Caco-2 (cell line): ENCODE results near the gene PNPLA8. TPM values are rescaled to one million over a fixed set of nuclear protein-coding genes. Genes with fewer than 3 reads are reported as not detected.
"Not testable (repeated sequence)": the region's sequence is repeated elsewhere in the genome, so short reads cannot be mapped to it uniquely, and the experiment has no call there.

ENCODE experiments used
- BruUV-seq: library from RNA; stranded (reverse); fragments of 400-500 nt; replicated peaks from 2 replicates; lab custom pipeline; 2021; lab: Mats Ljungman, UMichigan
- CTCF ChIA-PET: fragments of 300-600 bp; sonication (Branson Sonifier 250); formaldehyde crosslinking; loops from one replicate; lab custom pipeline; 2022; ENCODE audit warnings: antibody characterized with exemption; lab: Charles Lee
- POLR2A ChIA-PET: fragments of 300-600 bp; sonication (Branson Sonifier 250); formaldehyde crosslinking; loops from one replicate; lab custom pipeline; 2022; ENCODE audit warnings: antibody characterized with exemption; lab: Charles Lee
- DNase-seq, 2 experiments: peaks; one replicate each; pipeline versions ENCODE4 v3.0.0 to v3.0.0-alpha.2; 2020 to 2022
- H3K27me3 ChIP-seq: replicated peaks from 2 replicates; pipeline ENCODE4 v1.6.0; 2011; ENCODE audit warnings: low read length; ENCODE audit not compliant: control insufficient read depth, insufficient read depth
- H3K36me3 ChIP-seq: 2 replicates; pipeline ENCODE4 v1.5.1; 2011; ENCODE audit warnings: low read length; ENCODE audit not compliant: control insufficient read depth, insufficient read depth
- H3K4me1 ChIP-seq: fragments of 250-450 bp; sonication (Bioruptor Pico); 2 replicates; pipeline ENCODE4 v1.5.1; 2020; ENCODE audit warnings: mild to moderate bottlenecking
- H3K4me3 ChIP-seq: 2 replicates; pipeline ENCODE4 v1.5.1; 2011; ENCODE audit warnings: low read depth, mild to moderate bottlenecking, control low read depth, low read length
- H3K9me3 ChIP-seq: fragments of 250-450 bp; sonication (Bioruptor Pico); 2 replicates; pipeline ENCODE4 v1.5.1; 2020; ENCODE audit warnings: mild to moderate bottlenecking, moderate library complexity
- H3K27ac Mint-ChIP-seq: one replicate; pipeline ENCODE4 v1.8.0; 2022; ENCODE audit warnings: mixed read lengths; ENCODE audit not compliant: unreplicated experiment
- H3K27me3 Mint-ChIP-seq: one replicate; pipeline ENCODE4 v1.8.0; 2022; ENCODE audit warnings: mixed read lengths; ENCODE audit not compliant: insufficient read depth, unreplicated experiment
- H3K36me3 Mint-ChIP-seq: one replicate; pipeline ENCODE4 v1.8.0; 2022; ENCODE audit warnings: mild to moderate bottlenecking, mixed read lengths; ENCODE audit not compliant: insufficient read depth, unreplicated experiment
- H3K4me1 Mint-ChIP-seq: one replicate; pipeline ENCODE4 v1.8.0; 2022; ENCODE audit warnings: low read depth, mixed read lengths; ENCODE audit not compliant: unreplicated experiment
- H3K4me3 Mint-ChIP-seq: one replicate; pipeline ENCODE4 v1.8.0; 2022; ENCODE audit warnings: mild to moderate bottlenecking, moderate library complexity, mixed read lengths; ENCODE audit not compliant: unreplicated experiment
- H3K9me3 Mint-ChIP-seq: one replicate; pipeline ENCODE4 v1.8.0; 2022; ENCODE audit warnings: mixed read lengths; ENCODE audit not compliant: unreplicated experiment
- intact Hi-C: fragments of 100-400 bp; cut with micrococcal nuclease; formaldehyde crosslinking; loops from one replicate; pipeline ENCODE4 v1.10.0; 2022; ENCODE audit not compliant: unreplicated experiment
- total RNA-seq: library from RNA; stranded (reverse); gene quantifications from 2 replicates; pipeline ENCODE4 v1.2.3, GENCODE V29; 2022
- TF ChIP-seq, protein P1 (sequence below), 2 experiments: fragments of 200-600 bp in 1 of 2; IDR thresholded peaks; 1 replicate in 1 of 2; 2 replicates in 1 of 2; pipeline versions ENCODE4 v1.5.1 to v1.8.0; 2011 to 2022; ENCODE audit warnings: antibody characterized with exemption in 1 of 2, control low read depth in 1 of 2, inconsistent platforms in 1 of 2, low read depth in 1 of 2, low read length in 1 of 2, mild to moderate bottlenecking in 1 of 2, moderate library complexity in 1 of 2; ENCODE audit not compliant: insufficient read depth in 1 of 2, severe bottlenecking in 1 of 2, unreplicated experiment in 1 of 2

The PNPLA8 gene
- total RNA-seq, 1 experiment from 2014 or later = 15.3 TPM

DNA sequence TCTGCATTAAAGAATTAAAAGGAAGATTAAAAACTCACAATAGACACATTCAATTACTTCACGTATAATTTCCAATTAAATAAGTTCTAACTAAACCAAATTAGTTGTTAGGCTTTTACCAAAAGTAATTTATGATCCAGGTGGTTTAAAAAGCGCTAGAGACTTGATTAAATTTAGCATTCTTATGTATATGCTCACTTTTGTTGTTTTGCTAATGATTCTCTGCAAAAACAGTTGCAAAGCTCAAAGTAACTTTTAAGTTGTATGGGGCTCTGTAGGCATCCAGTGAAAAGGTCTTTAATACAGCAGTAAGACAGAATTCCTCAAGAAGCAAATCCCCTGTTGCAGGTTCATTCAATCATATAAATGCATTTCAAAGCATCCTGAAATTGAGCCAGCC, 15.5 kb upstream of the PNPLA8 start:
- H3K4me3 Mint-ChIP-seq = no peak overlapping the region

DNA sequence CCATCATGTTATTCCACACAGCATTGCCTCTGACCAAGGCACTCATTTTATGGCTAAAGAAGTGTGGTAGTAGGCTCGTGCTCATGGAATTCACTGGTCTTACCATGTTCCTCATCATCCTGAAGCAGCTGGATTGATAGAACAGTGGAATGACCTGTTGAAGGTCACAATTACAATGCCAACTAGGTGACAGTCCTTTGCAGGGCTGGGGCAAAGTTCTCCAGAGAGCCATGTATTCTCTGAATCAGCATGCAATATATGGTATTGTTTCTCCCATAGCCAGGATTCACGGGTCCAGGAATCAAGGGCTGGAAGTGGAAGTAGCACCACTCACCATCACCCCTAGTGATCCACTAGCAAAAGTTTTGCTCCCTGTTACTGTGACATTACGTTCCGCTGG, 12.8 kb upstream of the PNPLA8 start:
- DNase-seq, H3K27ac Mint-ChIP-seq, H3K4me3 Mint-ChIP-seq, H3K36me3 Mint-ChIP-seq, POLR2A ChIA-PET, CTCF ChIA-PET, intact Hi-C loops, H3K36me3 ChIP-seq, H3K9me3 Mint-ChIP-seq, H3K27me3 ChIP-seq, H3K9me3 ChIP-seq, H3K4me1 ChIP-seq, H3K4me1 Mint-ChIP-seq, BruUV-seq, H3K27me3 Mint-ChIP-seq, H3K4me3 ChIP-seq: not testable (repeated sequence)

More for the DNA sequence above, 15.5 kb upstream of the PNPLA8 start:
- Histone ChIP-seq H3K27me3 (no peaks in the 10 kb centered on the region), H3K9me3 (no peaks in the 10 kb centered on the region), H3K4me3 (no peak overlapping the region), H3K4me1 (no peaks in the 10 kb centered on the region), H3K36me3 (no peaks in the 10 kb centered on the region)
- ChIA-PET POLR2A (no interaction called here), CTCF (no interaction called here)
- no TSS peak for BruUV-seq
- Mint-ChIP-seq H3K27me3 (no peaks in the 10 kb centered on the region), H3K4me1 (no peaks in the 10 kb centered on the region), H3K36me3 (no peaks in the 10 kb centered on the region), H3K9me3 (no peaks in the 10 kb centered on the region), H3K27ac (no peak overlapping the region)
- intact Hi-C loops = no loop called here
- TF ChIP-seq, protein P1, sequence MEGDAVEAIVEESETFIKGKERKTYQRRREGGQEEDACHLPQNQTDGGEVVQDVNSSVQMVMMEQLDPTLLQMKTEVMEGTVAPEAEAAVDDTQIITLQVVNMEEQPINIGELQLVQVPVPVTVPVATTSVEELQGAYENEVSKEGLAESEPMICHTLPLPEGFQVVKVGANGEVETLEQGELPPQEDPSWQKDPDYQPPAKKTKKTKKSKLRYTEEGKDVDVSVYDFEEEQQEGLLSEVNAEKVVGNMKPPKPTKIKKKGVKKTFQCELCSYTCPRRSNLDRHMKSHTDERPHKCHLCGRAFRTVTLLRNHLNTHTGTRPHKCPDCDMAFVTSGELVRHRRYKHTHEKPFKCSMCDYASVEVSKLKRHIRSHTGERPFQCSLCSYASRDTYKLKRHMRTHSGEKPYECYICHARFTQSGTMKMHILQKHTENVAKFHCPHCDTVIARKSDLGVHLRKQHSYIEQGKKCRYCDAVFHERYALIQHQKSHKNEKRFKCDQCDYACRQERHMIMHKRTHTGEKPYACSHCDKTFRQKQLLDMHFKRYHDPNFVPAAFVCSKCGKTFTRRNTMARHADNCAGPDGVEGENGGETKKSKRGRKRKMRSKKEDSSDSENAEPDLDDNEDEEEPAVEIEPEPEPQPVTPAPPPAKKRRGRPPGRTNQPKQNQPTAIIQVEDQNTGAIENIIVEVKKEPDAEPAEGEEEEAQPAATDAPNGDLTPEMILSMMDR (IDR thresholded peaks at IDR 0.05; ENCODE audit: insufficient read depth in 1 of 2, low read depth in 1 of 2, low read length in 1 of 2, severe bottlenecking in 1 of 2, unreplicated experiment in 1 of 2) = no peak
- no peak for DNase-seq

DNA sequence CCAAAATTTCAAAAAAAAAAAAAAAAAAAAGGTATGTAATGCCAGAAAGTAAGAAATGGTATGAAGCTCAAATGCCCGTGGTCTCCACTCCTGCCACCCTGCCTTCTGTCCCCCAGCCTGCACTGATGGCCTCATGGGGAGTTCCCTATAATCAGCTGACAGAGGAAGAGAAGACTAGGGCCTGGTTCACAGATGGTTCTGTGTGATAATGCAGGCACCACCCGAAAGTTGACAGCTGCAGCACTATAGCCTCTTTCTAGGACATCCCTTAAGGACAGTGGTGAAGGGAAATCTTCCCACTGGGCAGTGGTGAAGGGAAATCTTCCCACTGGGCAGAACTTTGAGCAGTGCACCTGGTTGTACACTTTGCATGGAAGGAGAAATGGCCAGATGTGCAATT, 12.3 kb upstream of the PNPLA8 start:
- BruUV-seq = not testable (repeated sequence)

DNA sequence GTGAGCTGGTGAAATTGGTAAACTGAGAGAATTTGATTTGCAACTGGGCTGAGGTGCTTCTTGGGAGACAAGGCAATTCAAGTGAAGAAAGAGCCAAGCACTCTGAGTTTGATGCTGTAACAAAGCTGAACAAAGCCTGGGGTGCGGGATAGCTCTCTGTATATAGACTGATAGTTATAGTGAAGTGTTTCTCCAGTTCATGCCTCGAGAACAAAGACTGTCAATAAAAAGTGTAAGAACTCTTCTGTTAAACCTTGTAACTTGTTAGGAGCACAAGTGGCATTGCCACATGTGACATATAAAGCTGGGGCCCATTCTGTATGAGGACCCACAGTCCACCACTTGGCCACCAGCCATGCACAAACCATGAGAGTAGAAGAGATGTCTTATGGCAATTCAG, 11.3 kb upstream of the PNPLA8 start:
- H3K4me3 ChIP-seq = no peak overlapping the region
- ChIA-PET POLR2A (no interaction called here), CTCF (no interaction called here)
- H3K4me1 ChIP-seq = no peaks in the 10 kb centered on the region
- Mint-ChIP-seq H3K9me3 (no peaks in the 10 kb centered on the region), H3K27ac (no peak overlapping the region), H3K27me3 (peaks cover 3% of the 10 kb centered on the region), H3K36me3 (no peaks in the 10 kb centered on the region), H3K4me1 (no peaks in the 10 kb centered on the region), H3K4me3 (no peak overlapping the region)
- TF ChIP-seq, protein P1 (IDR thresholded peaks at IDR 0.05; ENCODE audit: insufficient read depth in 1 of 2, low read depth in 1 of 2, low read length in 1 of 2, severe bottlenecking in 1 of 2, unreplicated experiment in 1 of 2) = no peak
- no peaks in the 10 kb centered on the region for H3K36me3 ChIP-seq
- BruUV-seq = no TSS peak
- DNase-seq = no peak
- H3K27me3 ChIP-seq = no peaks in the 10 kb centered on the region
- intact Hi-C loops = no loop called here
- H3K9me3 ChIP-seq = no peaks in the 10 kb centered on the region

More for the DNA sequence above, 12.3 kb upstream of the PNPLA8 start:
- DNase-seq, H3K4me3 Mint-ChIP-seq, H3K9me3 Mint-ChIP-seq, POLR2A ChIA-PET, intact Hi-C loops, CTCF ChIA-PET, H3K4me3 ChIP-seq, H3K27ac Mint-ChIP-seq, H3K36me3 Mint-ChIP-seq, H3K4me1 Mint-ChIP-seq, H3K9me3 ChIP-seq, H3K27me3 ChIP-seq, H3K27me3 Mint-ChIP-seq, H3K36me3 ChIP-seq, H3K4me1 ChIP-seq: not testable (repeated sequence)
